ENCODE measurements around the gene UPK3B. TPM values are rescaled to one million over a fixed set of nuclear protein-coding genes. Genes with fewer than 3 reads are reported as not detected.
A peak's percentile ranks its signal among the peaks of the same experiment; 100 is the strongest.
"Not testable (repeated sequence)": the region's sequence is repeated elsewhere in the genome, so short reads cannot be mapped to it uniquely, and the experiment has no call there.

The UPK3B gene
- total RNA-seq, 1 donor from 2014 or later: not detected

GRCh38 chr7:76511911-76512885 lies 1.8 kb downstream of the UPK3B start:
- DNase-seq (ENCODE audit: low spot score in 2 of 2); FAIRE-seq: not testable (repeated sequence)

DNA sequence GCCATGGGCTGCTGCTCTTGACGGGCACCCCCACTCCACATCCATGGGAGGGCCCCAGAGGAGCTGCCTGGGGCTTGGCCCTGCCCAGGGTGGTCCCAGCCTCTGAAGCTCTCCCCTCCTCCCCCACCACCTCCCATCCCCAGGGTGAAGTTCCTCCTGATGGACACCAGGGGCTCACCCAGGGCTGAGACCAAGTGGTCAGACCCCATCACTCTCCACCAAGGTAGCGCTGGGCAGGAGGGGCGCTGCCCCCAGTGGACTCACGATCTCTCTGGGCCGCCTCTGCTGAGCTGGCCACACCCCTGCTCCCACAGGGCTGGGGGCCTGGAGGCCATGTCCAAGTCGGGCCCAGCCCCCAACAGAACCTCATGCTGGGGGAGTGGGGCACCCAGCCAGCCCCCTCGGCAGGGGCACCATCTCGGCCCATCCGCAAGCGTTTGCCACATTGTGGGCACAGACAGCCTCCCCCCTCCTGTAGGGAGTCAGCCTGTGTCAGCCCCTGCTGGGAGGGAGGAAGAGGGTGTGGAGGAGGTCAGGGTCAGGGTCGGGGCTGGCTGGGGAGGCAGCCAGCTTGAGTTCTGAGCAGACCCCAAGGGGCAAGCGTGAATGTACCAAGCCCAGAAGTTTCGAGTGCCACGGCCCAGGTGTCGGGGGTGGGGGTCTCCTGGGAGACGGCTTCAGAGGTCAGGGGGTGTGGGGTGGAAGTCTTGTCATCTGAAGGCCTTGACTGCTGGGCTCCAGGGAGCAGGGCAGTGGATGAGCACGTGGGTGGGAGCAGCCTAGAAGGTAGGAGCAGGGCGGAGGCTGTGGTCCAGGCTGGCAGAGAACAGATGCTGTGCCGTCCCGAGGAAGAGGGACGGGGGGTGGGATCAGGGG lies 2.8 kb downstream of the UPK3B start:
- no peak for DNase-seq (ENCODE audit: low spot score in 2 of 2)

GRCh38 chr7:76513817-76514799 lies 3.8 kb downstream of the UPK3B start:
- no peak for FAIRE-seq
- DNase-seq (ENCODE audit: low spot score in 2 of 2): no peak

More for the DNA sequence above, 2.8 kb downstream of the UPK3B start:
- no peak for FAIRE-seq

GRCh38 chr7:76514926-76515771 lies 4.8 kb downstream of the UPK3B start:
- no peak for DNase-seq (ENCODE audit: low spot score in 2 of 2)
- FAIRE-seq: no peak

DNA sequence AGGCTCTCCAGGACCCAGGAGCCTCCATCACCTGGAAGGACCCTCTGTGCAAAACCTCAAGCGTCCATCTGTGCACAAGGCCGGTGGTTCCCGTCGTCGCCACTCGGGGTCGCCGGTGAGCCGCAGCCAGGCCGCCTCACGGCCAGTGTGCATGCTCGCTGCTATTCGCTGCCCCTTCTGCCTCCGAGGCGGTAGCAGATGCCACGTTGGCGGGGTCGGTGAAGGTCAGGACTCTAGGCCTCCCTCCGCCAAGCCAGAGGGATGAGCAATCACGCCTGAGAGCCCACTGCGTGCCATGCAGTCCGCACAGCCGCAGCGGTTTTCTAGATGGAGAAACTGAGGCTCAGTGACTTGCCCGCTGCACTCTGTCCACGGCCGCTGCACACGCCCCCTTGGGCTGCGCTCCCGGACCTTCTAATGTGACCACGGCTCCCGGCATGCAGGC lies 5.7 kb downstream of the UPK3B start:
- FAIRE-seq (no peak), DNase-seq (ENCODE audit: low spot score in 2 of 2) (peak; percentile 59 to 75)

DNA sequence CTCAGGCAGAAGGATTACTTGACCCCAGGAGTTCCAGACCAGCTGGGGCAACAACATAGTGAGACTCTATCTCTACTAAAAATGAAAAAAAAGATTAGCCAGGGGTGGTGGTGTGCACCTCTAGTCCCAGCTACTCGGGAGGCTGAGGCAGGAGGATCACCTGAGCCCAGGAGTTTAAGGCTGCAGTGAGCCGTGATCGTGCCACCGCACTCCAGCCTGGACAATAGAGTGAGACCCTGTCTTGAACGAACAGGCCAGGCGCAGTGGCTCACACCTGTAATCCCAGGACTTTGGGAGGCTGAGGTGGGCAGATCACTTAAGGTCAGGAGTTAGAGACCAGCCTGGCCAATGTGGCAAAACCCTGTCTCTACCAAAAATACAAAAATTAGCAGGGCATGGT lies 6.6 kb downstream of the UPK3B start:
- FAIRE-seq: not testable (repeated sequence)

GRCh38 chr7:76526183-76526582 lies 15.8 kb downstream of the UPK3B start:
- not testable (repeated sequence) for DNase-seq (ENCODE audit: low spot score in 2 of 2); FAIRE-seq

More for the DNA sequence above, 6.6 kb downstream of the UPK3B start:
- DNase-seq (ENCODE audit: low spot score in 2 of 2): not testable (repeated sequence)

DNA sequence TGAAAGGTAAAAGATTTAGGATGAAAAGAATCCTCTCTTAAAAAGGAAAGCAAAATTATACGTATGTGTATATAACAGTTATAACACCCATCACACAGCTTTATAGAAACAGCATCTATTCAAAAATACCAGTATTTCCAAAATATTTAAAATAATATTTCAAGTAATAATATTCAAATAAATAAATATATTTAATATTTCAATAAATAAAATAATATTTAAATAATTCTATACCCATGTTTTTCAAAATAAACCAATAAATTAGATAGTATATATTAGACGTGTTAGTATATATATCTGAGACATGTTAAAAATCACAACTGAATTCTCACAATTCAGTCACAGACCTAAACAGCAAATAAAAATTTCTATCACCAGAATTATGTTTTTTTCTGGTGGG lies 21.3 kb downstream of the UPK3B start:
- FAIRE-seq: not testable (repeated sequence)

DNA sequence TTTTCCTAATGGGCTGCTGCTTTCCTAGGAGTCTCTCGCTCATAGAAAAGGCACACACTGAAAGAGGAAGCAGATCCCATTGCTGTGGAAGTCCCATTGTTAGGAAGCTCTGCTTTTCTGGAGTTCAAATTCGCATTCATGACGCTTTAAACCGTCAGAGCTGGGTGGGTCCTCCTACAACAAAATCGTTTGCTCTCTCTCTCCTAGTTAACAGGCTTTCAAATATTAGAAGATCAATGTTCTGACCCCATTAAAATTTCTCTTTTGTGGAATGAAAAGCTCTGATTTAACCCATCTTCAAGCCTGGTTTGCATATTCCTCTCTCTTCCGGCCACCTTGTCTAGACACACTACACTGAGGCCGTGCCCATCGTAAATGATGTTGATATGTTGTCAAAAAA lies 32.8 kb downstream of the UPK3B start, which contains the start of gene SPDYE16:
Gene SPDYE16 (minus strand): TSS at position 101 of the 400 bp plus-strand sequence. CDS start 1,838 bp downstream, outside the sequence.
- not testable (repeated sequence) for DNase-seq (ENCODE audit: low spot score in 2 of 2); FAIRE-seq

More for the DNA sequence above, 21.3 kb downstream of the UPK3B start:
- not testable (repeated sequence) for DNase-seq (ENCODE audit: low spot score in 2 of 2)

GRCh38 chr7:76549025-76549854 lies 38.9 kb downstream of the UPK3B start:
- not testable (repeated sequence) for FAIRE-seq
- DNase-seq (ENCODE audit: low spot score in 2 of 2): peak; percentile 70 to 74

GRCh38 chr7:76549855-76550248 lies 39.5 kb downstream of the UPK3B start:
- not testable (repeated sequence) for DNase-seq (ENCODE audit: low spot score in 2 of 2); FAIRE-seq

GRCh38 chr7:76551992-76552391 lies 41.6 kb downstream of the UPK3B start:
- DNase-seq (ENCODE audit: low spot score in 2 of 2); FAIRE-seq: not testable (repeated sequence)

- not testable (repeated sequence) for FAIRE-seq; DNase-seq (ENCODE audit: low spot score in 2 of 2)
These were observed 49.3 kb downstream of the UPK3B start for GRCh38 chr7:76559685-76560084.

DNA sequence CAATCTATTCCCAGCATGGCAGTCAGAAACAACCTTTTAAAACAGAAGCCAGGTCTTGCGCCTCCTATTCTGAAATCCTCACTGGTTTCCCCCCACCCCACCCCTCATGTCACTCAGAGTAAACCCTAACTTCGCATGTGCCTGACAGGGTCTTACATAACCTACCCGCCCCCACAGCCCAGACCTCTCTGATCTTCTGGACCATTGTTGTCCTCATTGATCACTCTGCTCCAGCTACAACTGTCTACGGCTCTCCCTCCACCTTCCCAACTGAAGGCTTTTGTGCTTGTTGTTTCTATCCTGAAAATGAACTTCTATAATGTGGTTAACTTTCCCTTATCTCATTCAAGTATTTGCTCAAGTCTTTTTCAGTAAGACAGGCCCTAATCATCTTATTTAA lies 49.8 kb downstream of the UPK3B start:
- FAIRE-seq; DNase-seq (ENCODE audit: low spot score in 2 of 2): not testable (repeated sequence)

DNA sequence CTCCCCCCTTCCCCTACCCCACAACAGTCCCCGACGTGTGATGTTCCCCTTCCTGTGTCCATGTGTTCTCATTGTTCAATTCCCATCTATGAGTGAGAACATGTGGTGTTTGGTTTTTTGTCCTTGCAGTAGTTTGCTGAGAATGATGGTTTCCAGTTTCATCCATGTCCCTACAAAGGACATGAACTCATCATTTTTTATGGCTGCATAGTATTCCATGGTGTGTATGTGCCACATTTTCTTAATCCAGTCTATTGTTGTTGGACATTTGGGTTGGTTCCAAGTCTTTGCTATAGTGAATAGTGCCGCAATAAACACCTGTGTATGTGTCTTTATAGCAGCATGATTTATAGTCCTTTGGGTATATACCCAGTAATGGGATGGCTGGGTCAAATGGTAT lies 51.0 kb downstream of the UPK3B start:
- not testable (repeated sequence) for DNase-seq (ENCODE audit: low spot score in 2 of 2); FAIRE-seq

GRCh38 chr7:76565001-76565400 lies 54.6 kb downstream of the UPK3B start:
- FAIRE-seq; DNase-seq (ENCODE audit: low spot score in 2 of 2): not testable (repeated sequence)

All from frontal cortex (tissue), 4 donors.